GDM1 (cell line): ENCODE data around the gene GALE.

Source experiments
- DNase-seq: peaks from one replicate; lab custom pipeline; 2025; lab: John Stamatoyannopoulos, UW

GALE gene

DNA sequence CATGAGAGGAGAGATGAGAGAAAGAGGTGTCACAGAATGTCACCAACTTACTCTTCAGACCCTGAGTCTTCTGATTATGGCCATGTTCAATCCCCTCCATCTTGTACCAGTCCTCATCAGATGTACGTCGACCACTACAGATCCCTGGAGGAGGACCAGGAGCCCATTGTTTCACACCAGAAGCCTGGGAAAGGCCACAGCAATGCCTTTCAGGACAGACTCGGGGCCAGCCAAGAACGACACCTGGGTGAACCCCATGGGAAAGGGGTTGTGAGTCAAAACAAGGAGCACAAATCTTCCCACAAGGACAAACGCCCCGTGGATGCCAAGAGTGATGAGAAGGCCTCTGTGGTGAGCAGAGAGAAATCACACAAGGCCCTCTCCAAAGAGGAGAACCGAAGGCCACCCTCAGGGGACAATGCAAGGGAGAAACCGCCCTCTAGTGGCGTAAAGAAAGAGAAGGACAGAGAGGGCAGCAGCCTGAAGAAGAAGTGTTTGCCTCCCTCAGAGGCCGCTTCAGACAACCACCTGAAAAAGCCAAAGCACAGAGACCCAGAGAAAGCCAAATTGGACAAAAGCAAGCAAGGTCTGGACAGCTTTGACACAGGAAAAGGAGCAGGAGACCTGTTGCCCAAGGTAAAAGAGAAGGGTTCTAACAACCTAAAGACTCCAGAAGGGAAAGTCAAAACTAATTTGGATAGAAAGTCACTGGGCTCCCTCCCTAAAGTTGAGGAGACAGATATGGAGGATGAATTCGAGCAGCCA lies 49.3 kb downstream of the GALE start:
- peak; percentile 15 for DNase-seq

DNA sequence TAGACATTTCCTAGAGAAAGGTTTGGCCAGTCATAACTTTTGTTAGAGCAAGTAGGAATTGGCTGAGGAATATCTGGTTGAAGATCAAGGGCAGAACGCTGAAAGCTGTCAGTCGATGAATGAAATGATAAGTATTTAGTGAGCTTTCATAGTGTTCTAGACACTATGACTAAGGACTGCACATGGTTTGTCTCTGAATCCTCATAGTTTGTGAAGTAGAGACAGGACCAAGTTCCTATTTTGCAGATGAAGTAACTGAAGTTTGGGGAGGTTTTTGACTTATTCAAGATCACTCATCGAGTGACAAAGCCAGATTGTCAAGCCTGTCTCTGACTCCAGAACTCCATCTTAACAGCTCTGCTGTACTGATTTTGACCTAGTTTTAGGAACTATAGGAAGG lies 52.5 kb downstream of the GALE start:
- no peak for DNase-seq
